Loucy (cell line): ENCODE measurements around the gene TOMM6.

ENCODE experiments used
- H2AFZ ChIP-seq: fragments of 200-600 bp; sonication (generic); 2 replicates; pipeline ENCODE4 v1.6.0; 2016; ENCODE audit warnings: antibody characterized with exemption, mild to moderate bottlenecking, low read length, moderate library complexity
- H3F3A ChIP-seq: fragments of 200-600 bp; 2 replicates; pipeline ENCODE4 v1.6.0; 2016; ENCODE audit warnings: antibody characterized with exemption, low read depth, mild to moderate bottlenecking
- H3K27me3 ChIP-seq: fragments of 200-600 bp; sonication (generic); 2 replicates; pipeline ENCODE4 v1.6.1; 2014; ENCODE audit warnings: low read length, mild to moderate bottlenecking; ENCODE audit not compliant: insufficient read depth, poor library complexity, severe bottlenecking
- H3K36me3 ChIP-seq: fragments of 200-600 bp; sonication (generic); 2 replicates; pipeline ENCODE4 v1.6.1; 2016; ENCODE audit warnings: low read length; ENCODE audit not compliant: insufficient read depth
- H3K4me1 ChIP-seq: fragments of 200-600 bp; sonication (generic); 2 replicates; pipeline ENCODE4 v1.5.1; 2014; ENCODE audit warnings: low read length, mild to moderate bottlenecking; ENCODE audit not compliant: insufficient read depth, poor library complexity, severe bottlenecking
- H3K4me2 ChIP-seq: fragments of 200-600 bp; sonication (generic); 2 replicates; pipeline ENCODE4 v1.6.0; 2014; ENCODE audit warnings: antibody characterized with exemption, low read length, low read depth, mild to moderate bottlenecking; ENCODE audit not compliant: poor library complexity, severe bottlenecking
- H3K4me3 ChIP-seq: fragments of 200-600 bp; sonication (generic); 2 replicates; pipeline ENCODE4 v1.5.1; 2014; ENCODE audit warnings: low read length, mild to moderate bottlenecking, mixed read lengths; ENCODE audit not compliant: poor library complexity, severe bottlenecking
- H3K79me2 ChIP-seq: fragments of 200-600 bp; sonication (generic); 2 replicates; pipeline ENCODE4 v1.6.1; 2014; ENCODE audit warnings: low read length; ENCODE audit not compliant: insufficient read depth
- H3K9ac ChIP-seq: fragments of 200-600 bp; sonication (generic); 2 replicates; pipeline ENCODE4 v1.6.0; 2014; ENCODE audit warnings: mild to moderate bottlenecking, low read depth, low read length, moderate library complexity; ENCODE audit not compliant: poor library complexity, severe bottlenecking
- H3K9me2 ChIP-seq: fragments of 200-600 bp; sonication (generic); replicated peaks from 2 replicates; pipeline ENCODE4 v1.6.1; 2016; ENCODE audit warnings: low read depth, low read length, mixed read lengths
- H3K9me3 ChIP-seq: fragments of 200-600 bp; sonication (generic); 2 replicates; pipeline ENCODE4 v1.6.1; 2014; ENCODE audit warnings: mild to moderate bottlenecking, antibody characterized with exemption, low read length, low read depth; ENCODE audit not compliant: insufficient read depth
- H4K20me1 ChIP-seq: fragments of 200-600 bp; sonication (generic); 2 replicates; pipeline ENCODE4 v1.6.0; 2014; ENCODE audit warnings: antibody characterized with exemption, low read length, mild to moderate bottlenecking; ENCODE audit not compliant: insufficient read depth, poor library complexity, severe bottlenecking
- EZH2phosphoT487 ChIP-seq: fragments of 200-600 bp; IDR thresholded peaks from 2 replicates; pipeline ENCODE4 v1.6.1; 2018; ENCODE audit warnings: antibody characterized with exemption, mild to moderate bottlenecking, moderate library complexity, borderline replicate concordance
- TF ChIP-seq, protein P1 (sequence below): fragments of 200-600 bp; sonication (generic); conservative IDR thresholded peaks from 2 replicates; pipeline ENCODE4 v1.5.1; 2014; ENCODE audit warnings: mild to moderate bottlenecking, antibody characterized with exemption, low read length

Gene TOMM6

DNA sequence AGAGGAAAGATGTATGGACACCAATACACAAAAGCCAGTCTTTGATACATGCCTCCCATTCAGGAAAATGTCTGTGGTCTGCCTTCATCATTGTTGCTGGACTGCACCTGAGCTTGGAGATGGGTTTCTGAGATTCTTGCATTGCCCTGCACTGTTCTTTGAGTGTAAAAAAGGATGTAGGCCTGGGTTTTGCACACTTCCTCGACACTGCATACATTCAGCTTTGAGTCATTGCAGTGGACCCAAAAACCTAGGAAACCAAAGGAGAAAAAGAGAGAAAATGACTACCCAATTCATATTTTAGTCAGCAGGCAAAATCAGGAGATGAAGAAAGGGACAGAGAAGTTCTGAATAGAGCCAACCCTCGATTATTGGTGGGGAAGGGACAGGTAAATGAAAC, 9.0 kb downstream of the TOMM6 start:
- Histone ChIP-seq H3K79me2 (no peaks in the 10 kb centered on the region), H3K4me2 (no peak overlapping the region), H3K4me1 (no peaks in the 10 kb centered on the region), H3K4me3 (no peak overlapping the region), H3K27me3 (no peaks in the 10 kb centered on the region), H3K9me2 (no peaks in the 10 kb centered on the region), H2AFZ (no peak overlapping the region), H3K36me3 (peaks cover 66% of the 10 kb centered on the region; the same call in 1 of the 2 replicates), H4K20me1 (peaks cover under 1% of the 10 kb centered on the region), H3K9me3 (no peaks in the 10 kb centered on the region), H3K9ac (no peak overlapping the region), H3F3A (no peaks in the 10 kb centered on the region)
- TF ChIP-seq, protein P1, sequence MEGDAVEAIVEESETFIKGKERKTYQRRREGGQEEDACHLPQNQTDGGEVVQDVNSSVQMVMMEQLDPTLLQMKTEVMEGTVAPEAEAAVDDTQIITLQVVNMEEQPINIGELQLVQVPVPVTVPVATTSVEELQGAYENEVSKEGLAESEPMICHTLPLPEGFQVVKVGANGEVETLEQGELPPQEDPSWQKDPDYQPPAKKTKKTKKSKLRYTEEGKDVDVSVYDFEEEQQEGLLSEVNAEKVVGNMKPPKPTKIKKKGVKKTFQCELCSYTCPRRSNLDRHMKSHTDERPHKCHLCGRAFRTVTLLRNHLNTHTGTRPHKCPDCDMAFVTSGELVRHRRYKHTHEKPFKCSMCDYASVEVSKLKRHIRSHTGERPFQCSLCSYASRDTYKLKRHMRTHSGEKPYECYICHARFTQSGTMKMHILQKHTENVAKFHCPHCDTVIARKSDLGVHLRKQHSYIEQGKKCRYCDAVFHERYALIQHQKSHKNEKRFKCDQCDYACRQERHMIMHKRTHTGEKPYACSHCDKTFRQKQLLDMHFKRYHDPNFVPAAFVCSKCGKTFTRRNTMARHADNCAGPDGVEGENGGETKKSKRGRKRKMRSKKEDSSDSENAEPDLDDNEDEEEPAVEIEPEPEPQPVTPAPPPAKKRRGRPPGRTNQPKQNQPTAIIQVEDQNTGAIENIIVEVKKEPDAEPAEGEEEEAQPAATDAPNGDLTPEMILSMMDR: no peak
- TF ChIP-seq EZH2phosphoT487: no peak

DNA sequence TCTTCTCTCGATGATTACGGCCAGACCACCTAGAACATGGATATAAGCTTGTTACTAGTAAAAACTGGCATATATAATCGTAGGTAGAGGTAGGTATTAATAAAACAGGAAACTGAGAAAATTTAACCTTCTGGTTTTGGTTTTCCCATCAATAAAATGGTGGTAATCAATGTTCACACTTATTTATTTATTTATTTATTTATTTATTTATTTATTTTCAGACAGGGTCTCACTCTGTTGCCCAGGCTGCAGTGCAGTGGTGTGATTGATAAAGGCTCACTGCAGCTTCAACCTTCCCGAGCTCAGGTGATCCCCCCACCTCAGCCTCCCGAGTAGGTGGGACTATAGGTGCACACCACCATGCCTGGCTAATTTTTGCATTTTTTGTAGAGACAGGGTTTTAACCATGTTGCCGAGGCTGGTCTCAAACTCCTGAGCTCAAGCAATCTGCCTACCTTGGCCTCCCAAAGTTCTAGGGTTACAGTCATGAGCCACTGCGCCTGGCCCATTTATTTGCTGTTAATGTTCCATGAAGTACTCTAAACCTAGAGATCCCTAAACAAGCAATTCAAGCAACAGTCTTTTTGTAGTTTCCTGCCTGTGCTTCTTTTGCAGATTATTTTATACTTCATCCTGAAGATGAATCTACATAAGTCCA, 11.5 kb downstream of the TOMM6 start:
- TF ChIP-seq EZH2phosphoT487: no peak
- TF ChIP-seq, protein P1: no peak
- H3K4me3 ChIP-seq: no peak overlapping the region
- H3K9me2 ChIP-seq: no peaks in the 10 kb centered on the region
- H3K4me2 ChIP-seq: no peak overlapping the region
- H2AFZ ChIP-seq: no peak overlapping the region
- H3K79me2 ChIP-seq: no peaks in the 10 kb centered on the region
- H3K36me3 ChIP-seq: peaks cover 59% of the 10 kb centered on the region; the same call in 1 of the 2 replicates
- no peak overlapping the region for H3K9ac ChIP-seq
- H4K20me1 ChIP-seq: no peaks in the 10 kb centered on the region
- no peaks in the 10 kb centered on the region for H3K27me3 ChIP-seq
- H3K4me1 ChIP-seq: no peaks in the 10 kb centered on the region
- H3K9me3 ChIP-seq: no peaks in the 10 kb centered on the region
- H3F3A ChIP-seq: no peaks in the 10 kb centered on the region

DNA sequence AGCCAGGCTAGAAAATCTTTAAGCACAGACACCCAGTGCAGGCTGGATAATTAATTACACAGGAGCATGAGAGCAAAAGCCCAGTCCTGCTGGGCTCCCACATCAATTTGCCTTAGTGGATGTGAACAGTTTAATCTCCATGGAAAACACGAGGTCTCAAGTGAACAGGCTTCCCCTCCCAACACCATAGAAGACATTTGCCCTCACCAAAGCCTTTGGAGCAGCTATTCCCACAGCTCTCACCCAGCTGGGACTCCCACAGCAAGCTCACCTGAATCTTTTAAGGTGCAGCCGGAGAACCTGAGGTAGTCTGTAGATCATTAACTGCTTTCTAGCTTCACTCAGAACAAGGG, 12.0 kb downstream of the TOMM6 start:
- H3K36me3 ChIP-seq: peaks cover 63% of the 10 kb centered on the region; the same call in 1 of the 2 replicates
- H3K27me3 ChIP-seq: no peaks in the 10 kb centered on the region

More for the DNA sequence above, 12.0 kb downstream of the TOMM6 start:
- Histone ChIP-seq H3K79me2 (no peaks in the 10 kb centered on the region), H3K4me1 (no peaks in the 10 kb centered on the region), H3K4me2 (no peak overlapping the region), H3K9me3 (no peaks in the 10 kb centered on the region), H3F3A (no peaks in the 10 kb centered on the region), H2AFZ (no peak overlapping the region), H3K9me2 (no peaks in the 10 kb centered on the region), H3K4me3 (no peak overlapping the region), H3K9ac (no peak overlapping the region), H4K20me1 (no peaks in the 10 kb centered on the region)
- TF ChIP-seq, protein P1: no peak
- no peak for TF ChIP-seq EZH2phosphoT487
